ENCODE data around the gene HCFC1.
A peak's percentile ranks its signal among the peaks of the same experiment; 100 is the strongest.

HCFC1 gene

GRCh38 chrX:153958605-153959004, 13.0 kb downstream of the HCFC1 start:
- WGBS: 96% methylated on average over 9 of the region's 14 CpGs
- Histone ChIP-seq H3K9ac (ENCODE audit: low read length) (no peak overlapping the region), H3K18ac (ENCODE audit: low read depth in 1 of 2, low read length in 2 of 2) (no peak overlapping the region), H2BK12ac (ENCODE audit: low read length in 2 of 2) (no peak overlapping the region), H3K79me1 (replicated peaks; ENCODE audit: low read length, poor library complexity, severe bottlenecking) (peaks cover 17% of the 10 kb centered on the region), H3K27me3 (ENCODE audit: control insufficient read depth in 1 of 2, insufficient read depth in 1 of 2, low read length in 2 of 2) (no peaks in the 10 kb centered on the region), H3K4me1 (ENCODE audit: control insufficient read depth, insufficient read depth, low read depth, low read length) (no peaks in the 10 kb centered on the region), H2AFZ (ENCODE audit: low read depth, low read length) (no peak overlapping the region), H3K9me3 (ENCODE audit: control insufficient read depth, low read length) (no peaks in the 10 kb centered on the region), H2BK15ac (ENCODE audit: low read depth, poor library complexity, severe bottlenecking) (no peak overlapping the region), H3K27ac (ENCODE audit: low read length, poor library complexity, severe bottlenecking) (no peak overlapping the region), H3K36me3 (ENCODE audit: control insufficient read depth in 1 of 2, insufficient read depth in 2 of 2, low read depth in 1 of 2, low read length in 2 of 2) (peaks cover 96 to 98% of the 10 kb centered on the region in 2 experiments), H2BK5ac (ENCODE audit: low read depth, low read length, poor library complexity, severe bottlenecking) (no peak overlapping the region), H2BK120ac (ENCODE audit: low read depth, low read length) (no peak overlapping the region), H3K4me3 (ENCODE audit: insufficient read depth in 1 of 2, low read depth in 1 of 2, low read length in 2 of 2) (no peak overlapping the region), H2AK5ac (ENCODE audit: low read length, severe bottlenecking) (no peak overlapping the region), H3K14ac (ENCODE audit: low read length in 2 of 2) (no peak overlapping the region), H3K23ac (ENCODE audit: low read length in 2 of 2) (no peak overlapping the region), H3K4ac (ENCODE audit: low read depth in 1 of 2, low read length in 2 of 2) (no peak overlapping the region), H4K8ac (ENCODE audit: low read length) (no peak overlapping the region), H3K4me2 (ENCODE audit: low read length, poor library complexity, severe bottlenecking) (no peak overlapping the region), H4K91ac (ENCODE audit: low read length) (no peak overlapping the region)
- DNase-seq: no peak

- no peak overlapping the region for H2AK5ac ChIP-seq (ENCODE audit: low read length, severe bottlenecking)
- no peak overlapping the region for H2AFZ ChIP-seq (ENCODE audit: low read depth, low read length)
- H3K27me3 ChIP-seq (ENCODE audit: control insufficient read depth in 1 of 2, insufficient read depth in 1 of 2, low read length in 2 of 2): no peaks in the 10 kb centered on the region
- no peaks in the 10 kb centered on the region for H3K9me3 ChIP-seq (ENCODE audit: control insufficient read depth, low read length)
- WGBS: 98% methylated on average over 16 of the region's 17 CpGs
- H3K14ac ChIP-seq (ENCODE audit: low read length in 2 of 2): no peak overlapping the region
- H3K79me1 ChIP-seq (replicated peaks; ENCODE audit: low read length, poor library complexity, severe bottlenecking): peaks cover 25% of the 10 kb centered on the region
- no peak overlapping the region for H4K8ac ChIP-seq (ENCODE audit: low read length)
- no peak overlapping the region for H4K91ac ChIP-seq (ENCODE audit: low read length)
- H2BK120ac ChIP-seq (ENCODE audit: low read depth, low read length): no peak overlapping the region
- peaks cover 2% of the 10 kb centered on the region for H3K4me1 ChIP-seq (ENCODE audit: control insufficient read depth, insufficient read depth, low read depth, low read length)
- H3K36me3 ChIP-seq (ENCODE audit: control insufficient read depth in 1 of 2, insufficient read depth in 2 of 2, low read depth in 1 of 2, low read length in 2 of 2): peaks cover 98% of the 10 kb centered on the region in 2 experiments
- H3K27ac ChIP-seq (ENCODE audit: low read length, poor library complexity, severe bottlenecking): no peak overlapping the region
- DNase-seq: no peak
- no peak overlapping the region for H2BK15ac ChIP-seq (ENCODE audit: low read depth, poor library complexity, severe bottlenecking)
- no peak overlapping the region for H3K4me3 ChIP-seq (ENCODE audit: insufficient read depth in 1 of 2, low read depth in 1 of 2, low read length in 2 of 2)
- H3K9ac ChIP-seq (ENCODE audit: low read length): no peak overlapping the region
- no peak overlapping the region for H3K23ac ChIP-seq (ENCODE audit: low read length in 2 of 2)
- no peak overlapping the region for H3K4ac ChIP-seq (ENCODE audit: low read depth in 1 of 2, low read length in 2 of 2)
- no peak overlapping the region for H2BK12ac ChIP-seq (ENCODE audit: low read length in 2 of 2)
- H3K18ac ChIP-seq (ENCODE audit: low read depth in 1 of 2, low read length in 2 of 2): no peak overlapping the region
- no peak overlapping the region for H3K4me2 ChIP-seq (ENCODE audit: low read length, poor library complexity, severe bottlenecking)
- H2BK5ac ChIP-seq (ENCODE audit: low read depth, low read length, poor library complexity, severe bottlenecking): no peak overlapping the region
Observed at GRCh38 chrX:153957224-153957623, 14.4 kb downstream of the HCFC1 start.

- no peak overlapping the region for H2BK12ac ChIP-seq (ENCODE audit: low read length in 2 of 2)
- H4K8ac ChIP-seq (ENCODE audit: low read length): no peak overlapping the region
- H3K9ac ChIP-seq (ENCODE audit: low read length): no peak overlapping the region
Observed at GRCh38 chrX:153956044-153956907, 15.3 kb downstream of the HCFC1 start.

GRCh38 chrX:153955228-153955732, 16.3 kb downstream of the HCFC1 start:
- Histone ChIP-seq H3K4me3 (ENCODE audit: insufficient read depth in 1 of 2, low read depth in 1 of 2, low read length in 2 of 2) (no peak overlapping the region), H3K14ac (ENCODE audit: low read length in 2 of 2) (no peak overlapping the region), H2BK120ac (ENCODE audit: low read depth, low read length) (no peak overlapping the region), H3K4ac (ENCODE audit: low read depth in 1 of 2, low read length in 2 of 2) (no peak overlapping the region), H3K36me3 (ENCODE audit: control insufficient read depth in 1 of 2, insufficient read depth in 2 of 2, low read depth in 1 of 2, low read length in 2 of 2) (peaks cover 98 to 100% of the 10 kb centered on the region in 2 experiments), H3K27me3 (ENCODE audit: control insufficient read depth in 1 of 2, insufficient read depth in 1 of 2, low read length in 2 of 2) (no peaks in the 10 kb centered on the region), H3K9ac (ENCODE audit: low read length) (no peak overlapping the region), H3K4me1 (ENCODE audit: control insufficient read depth, insufficient read depth, low read depth, low read length) (peaks cover 2% of the 10 kb centered on the region), H3K4me2 (ENCODE audit: low read length, poor library complexity, severe bottlenecking) (no peak overlapping the region), H3K79me1 (replicated peaks; ENCODE audit: low read length, poor library complexity, severe bottlenecking) (peaks cover 27% of the 10 kb centered on the region), H2AK5ac (ENCODE audit: low read length, severe bottlenecking) (no peak overlapping the region), H3K23ac (ENCODE audit: low read length in 2 of 2) (no peak overlapping the region), H3K27ac (ENCODE audit: low read length, poor library complexity, severe bottlenecking) (no peak overlapping the region), H2BK5ac (ENCODE audit: low read depth, low read length, poor library complexity, severe bottlenecking) (no peak overlapping the region), H3K18ac (ENCODE audit: low read depth in 1 of 2, low read length in 2 of 2) (no peak overlapping the region), H3K9me3 (ENCODE audit: control insufficient read depth, low read length) (no peaks in the 10 kb centered on the region), H2BK15ac (ENCODE audit: low read depth, poor library complexity, severe bottlenecking) (no peak overlapping the region), H2BK12ac (ENCODE audit: low read length in 2 of 2) (no peak overlapping the region), H4K8ac (ENCODE audit: low read length) (no peak overlapping the region), H4K91ac (ENCODE audit: low read length) (no peak overlapping the region), H2AFZ (ENCODE audit: low read depth, low read length) (no peak overlapping the region)
- DNase-seq: no peak
- WGBS: 94% methylated on average over 8 of the region's 12 CpGs

More at GRCh38 chrX:153956044-153956907, 15.3 kb downstream of the HCFC1 start:
- H3K27ac ChIP-seq (ENCODE audit: low read length, poor library complexity, severe bottlenecking): no peak overlapping the region
- peak overlapping the region in 1 of 2 experiments; percentile 21 for H3K4me3 ChIP-seq (ENCODE audit: insufficient read depth in 1 of 2, low read depth in 1 of 2, low read length in 2 of 2)
- H2AK5ac ChIP-seq (ENCODE audit: low read length, severe bottlenecking): no peak overlapping the region
- H3K4ac ChIP-seq (ENCODE audit: low read depth in 1 of 2, low read length in 2 of 2): no peak overlapping the region
- H3K79me1 ChIP-seq (replicated peaks; ENCODE audit: low read length, poor library complexity, severe bottlenecking): peaks cover 28% of the 10 kb centered on the region
- WGBS: 94% methylated on average over 26 of the region's 35 CpGs
- no peak overlapping the region for H2AFZ ChIP-seq (ENCODE audit: low read depth, low read length)
- H3K4me2 ChIP-seq (ENCODE audit: low read length, poor library complexity, severe bottlenecking): no peak overlapping the region
- H2BK5ac ChIP-seq (ENCODE audit: low read depth, low read length, poor library complexity, severe bottlenecking): no peak overlapping the region
- H3K4me1 ChIP-seq (ENCODE audit: control insufficient read depth, insufficient read depth, low read depth, low read length): peaks cover 2% of the 10 kb centered on the region
- H3K18ac ChIP-seq (ENCODE audit: low read depth in 1 of 2, low read length in 2 of 2): no peak overlapping the region
- H3K9me3 ChIP-seq (ENCODE audit: control insufficient read depth, low read length): no peaks in the 10 kb centered on the region
- H2BK15ac ChIP-seq (ENCODE audit: low read depth, poor library complexity, severe bottlenecking): no peak overlapping the region
- H3K27me3 ChIP-seq (ENCODE audit: control insufficient read depth in 1 of 2, insufficient read depth in 1 of 2, low read length in 2 of 2): no peaks in the 10 kb centered on the region
- no peak overlapping the region for H3K14ac ChIP-seq (ENCODE audit: low read length in 2 of 2)
- no peak overlapping the region for H3K23ac ChIP-seq (ENCODE audit: low read length in 2 of 2)
- DNase-seq: no peak
- no peak overlapping the region for H2BK120ac ChIP-seq (ENCODE audit: low read depth, low read length)
- H4K91ac ChIP-seq (ENCODE audit: low read length): no peak overlapping the region
- H3K36me3 ChIP-seq (ENCODE audit: control insufficient read depth in 1 of 2, insufficient read depth in 2 of 2, low read depth in 1 of 2, low read length in 2 of 2): peaks cover 98% of the 10 kb centered on the region in 2 experiments

All from mesenchymal stem cell (in vitro differentiated cells and primary cell).